HG02678 (cell line): ENCODE results near the gene BLTP3B.
A peak's percentile ranks its signal among the peaks of the same experiment; 100 is the strongest.
"Not testable (repeated sequence)": the region's sequence is repeated elsewhere in the genome, so short reads cannot be mapped to it uniquely, and the experiment has no call there.

Experiments
- ATAC-seq: cut with Tn5 transposase; IDR thresholded peaks from one replicate; pipeline ENCODE4 v1.9.1; 2021; ENCODE audit warnings: mild to moderate bottlenecking, moderate library complexity; ENCODE audit not compliant: unreplicated experiment

The BLTP3B gene

GRCh38 chr12:100142851-100143559 lies at the start of gene BLTP3B:
Gene BLTP3B, minus strand, starts transcription at chr12:100142874. Its CDS starts 239 bp downstream, at chr12:100142635.
- peak; percentile 74 for ATAC-seq

GRCh38 chr12:100189636-100190394 lies 47.1 kb upstream of the BLTP3B start:
- ATAC-seq, result no peak

DNA sequence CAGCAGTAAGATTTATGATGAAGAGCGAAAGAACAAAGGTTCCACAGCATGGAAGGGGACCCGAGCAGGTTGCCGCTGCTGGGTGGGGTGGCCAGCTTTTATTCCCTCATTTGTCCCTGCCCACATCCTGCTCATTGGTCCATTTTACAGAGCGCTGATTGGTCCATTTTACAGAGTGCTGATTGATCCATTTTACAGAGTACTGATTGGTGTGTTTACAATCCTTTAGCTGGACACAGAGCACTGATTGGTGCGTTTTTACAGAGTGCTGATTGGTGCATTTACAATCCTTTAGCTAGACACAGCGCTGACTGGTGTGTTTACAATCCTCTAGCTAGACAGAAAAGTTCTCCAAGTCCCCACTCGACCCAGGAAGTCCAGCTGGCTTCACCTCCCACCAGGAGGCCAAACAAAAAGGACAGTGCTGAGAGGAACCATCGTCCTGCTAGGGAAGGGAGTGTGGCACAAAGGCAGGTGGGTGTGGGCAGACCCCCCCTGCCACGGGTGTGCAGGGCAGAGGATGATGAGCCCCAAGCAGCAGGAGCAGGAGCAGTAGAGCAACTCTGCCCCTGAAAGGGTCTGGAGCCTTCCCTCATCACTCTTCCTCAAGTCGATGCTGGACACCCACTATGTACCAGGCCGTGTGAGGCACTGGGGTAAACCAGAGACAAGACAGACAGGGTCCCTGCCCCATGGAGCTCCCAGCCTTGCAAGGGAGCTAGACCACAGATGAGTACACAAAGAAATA lies 46.4 kb upstream of the BLTP3B start:
- ATAC-seq, result not testable (repeated sequence)

DNA sequence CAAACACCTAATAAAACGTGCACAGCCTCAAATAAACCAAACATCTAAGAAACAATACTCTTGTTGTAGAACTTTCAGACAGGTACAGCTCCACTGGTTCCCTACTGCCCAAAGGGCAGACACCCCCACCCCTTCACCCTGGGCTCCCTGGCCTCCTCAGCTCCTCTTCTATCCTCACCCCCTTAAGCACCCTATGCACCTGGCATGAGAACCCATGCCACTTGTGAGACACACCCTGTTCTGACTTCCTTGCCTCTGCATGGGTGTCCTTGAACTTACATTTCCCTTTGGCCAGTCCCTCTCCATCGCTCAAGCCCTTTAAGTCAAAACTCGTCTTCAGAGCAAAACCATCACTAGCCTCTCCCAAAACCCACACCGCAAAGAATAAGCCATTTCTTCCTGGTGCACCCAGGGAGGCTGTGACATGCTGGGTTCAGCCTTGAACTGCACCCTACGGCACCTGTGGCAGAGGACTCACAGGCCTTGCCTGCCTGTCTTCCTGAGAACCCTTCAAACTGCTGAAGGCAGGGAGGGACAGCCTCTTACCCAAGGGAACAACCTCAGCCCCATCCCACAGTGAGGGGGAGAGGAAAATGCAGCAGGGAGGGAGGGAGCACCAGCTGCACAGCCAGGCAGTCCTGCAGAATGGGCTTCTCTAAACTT lies 45.3 kb upstream of the BLTP3B start:
- ATAC-seq, result no peak

DNA sequence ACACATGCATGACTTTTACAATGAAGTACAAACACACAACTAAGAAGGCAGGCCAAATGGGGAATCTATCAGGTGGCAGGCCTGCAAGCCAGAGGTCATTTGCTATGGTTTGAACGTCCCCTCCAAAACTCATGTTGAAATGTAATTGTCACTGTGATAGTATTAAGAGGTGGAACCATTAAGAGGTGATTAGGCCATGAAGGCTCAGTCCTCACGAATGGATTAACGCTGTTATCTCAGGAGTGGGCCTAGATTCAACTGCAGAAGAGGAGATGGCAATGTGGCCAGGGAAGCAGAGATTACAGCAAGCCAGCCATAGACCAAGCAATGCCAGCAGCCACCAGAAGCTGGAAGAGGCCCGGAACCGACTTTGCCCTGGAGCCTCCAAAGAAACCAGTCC lies 44.4 kb upstream of the BLTP3B start:
- ATAC-seq, result no peak

DNA sequence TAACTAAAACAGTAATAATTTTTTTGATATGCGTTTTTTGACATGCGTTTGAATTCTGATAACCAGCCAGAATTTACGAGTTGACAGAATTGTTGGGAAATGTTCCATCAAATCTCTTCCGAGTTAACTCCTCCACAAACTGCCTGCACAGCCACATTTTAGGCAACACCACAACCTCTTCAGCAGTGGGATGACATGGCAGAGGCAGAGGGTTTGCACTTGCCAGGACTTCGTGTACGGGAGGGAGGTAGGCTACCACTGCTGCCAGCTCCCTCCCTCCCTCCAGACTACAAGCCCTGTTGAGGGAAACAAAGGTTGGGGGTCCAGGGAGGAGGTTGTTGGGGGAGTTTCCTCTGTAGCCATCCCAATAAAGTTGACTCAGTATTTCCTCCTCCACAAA lies 43.4 kb upstream of the BLTP3B start:
- no peak for ATAC-seq

GRCh38 chr12:100185361-100185894 lies 42.8 kb upstream of the BLTP3B start:
- ATAC-seq, result peak; percentile 83

DNA sequence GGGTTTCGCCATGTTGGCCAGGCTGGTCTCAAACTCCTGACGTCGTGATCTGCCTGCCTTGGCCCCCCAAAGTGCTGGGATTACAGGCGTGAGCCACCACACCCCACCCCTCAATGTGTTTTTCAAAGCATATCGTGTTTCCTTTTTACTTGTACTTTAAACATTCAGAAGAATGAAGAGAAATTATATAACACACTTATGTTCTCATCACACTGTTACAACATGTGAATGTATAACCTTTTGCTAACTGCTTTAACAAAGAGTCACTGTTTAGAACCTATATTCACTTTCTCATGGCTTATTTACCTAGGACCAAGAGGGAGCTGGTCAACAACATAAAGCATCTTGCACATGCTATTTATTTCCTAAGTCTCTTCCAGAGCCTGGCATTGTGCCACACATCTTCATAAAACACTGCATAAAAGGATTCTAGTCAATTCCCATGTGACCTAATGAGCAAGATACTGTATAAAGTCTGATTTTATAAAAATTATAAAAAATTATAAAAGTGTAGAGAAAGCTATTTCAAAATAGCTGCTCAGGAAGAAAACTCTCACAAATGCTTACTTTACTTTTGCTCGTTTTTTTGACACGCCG lies 42.0 kb upstream of the BLTP3B start:
- ATAC-seq, result no peak

DNA sequence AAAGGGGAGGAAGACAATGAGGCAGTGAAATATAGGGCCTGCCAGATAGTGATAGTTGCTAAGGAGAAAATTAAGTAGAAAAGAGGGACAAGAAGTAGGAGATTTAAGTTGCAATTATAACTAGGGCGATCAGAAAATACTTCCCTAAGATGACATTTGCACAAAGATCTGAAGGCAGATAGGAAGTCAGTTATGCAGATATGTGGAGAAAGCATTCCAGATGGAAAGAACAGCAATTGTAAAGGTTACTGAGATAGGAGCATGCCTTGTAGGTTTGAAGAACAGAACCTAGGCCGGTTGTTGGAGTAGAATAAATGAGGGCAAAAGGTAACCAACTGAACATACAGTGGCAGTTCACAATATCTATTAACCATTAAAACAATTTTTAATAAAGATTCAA lies 36.6 kb upstream of the BLTP3B start:
- ATAC-seq, result no peak

DNA sequence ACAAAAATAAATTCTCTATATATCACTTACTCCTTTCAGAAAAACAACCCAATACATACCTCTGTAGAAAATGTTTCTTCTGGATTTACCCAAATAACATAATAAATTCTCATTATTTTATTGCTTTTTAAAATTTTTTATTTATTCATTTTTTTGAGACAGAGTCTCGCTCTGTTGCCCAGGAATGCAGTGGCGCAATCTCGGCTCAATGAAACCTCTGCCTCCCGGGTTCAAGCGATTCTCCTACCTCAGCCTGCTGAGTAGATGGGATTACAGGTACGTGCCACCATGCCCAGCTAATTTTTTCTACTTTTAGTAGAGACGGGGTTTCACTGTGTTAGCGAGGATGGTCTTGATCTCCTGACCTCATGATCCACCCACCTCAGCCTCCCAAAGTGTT lies 33.8 kb upstream of the BLTP3B start:
- not testable (repeated sequence) for ATAC-seq

- ATAC-seq, result no peak
Measured at GRCh38 chr12:100174495-100174894, 31.8 kb upstream of the BLTP3B start.

GRCh38 chr12:100173111-100173510 lies 30.4 kb upstream of the BLTP3B start:
- ATAC-seq, result no peak

- no peak for ATAC-seq
Measured at GRCh38 chr12:100171248-100171647, 28.6 kb upstream of the BLTP3B start.

- ATAC-seq, result no peak
Measured at GRCh38 chr12:100170313-100170858, 27.7 kb upstream of the BLTP3B start.

- no peak for ATAC-seq
Measured at GRCh38 chr12:100169345-100169744, 26.7 kb upstream of the BLTP3B start.

- ATAC-seq, result no peak
Measured at GRCh38 chr12:100168562-100168961, 25.9 kb upstream of the BLTP3B start.

DNA sequence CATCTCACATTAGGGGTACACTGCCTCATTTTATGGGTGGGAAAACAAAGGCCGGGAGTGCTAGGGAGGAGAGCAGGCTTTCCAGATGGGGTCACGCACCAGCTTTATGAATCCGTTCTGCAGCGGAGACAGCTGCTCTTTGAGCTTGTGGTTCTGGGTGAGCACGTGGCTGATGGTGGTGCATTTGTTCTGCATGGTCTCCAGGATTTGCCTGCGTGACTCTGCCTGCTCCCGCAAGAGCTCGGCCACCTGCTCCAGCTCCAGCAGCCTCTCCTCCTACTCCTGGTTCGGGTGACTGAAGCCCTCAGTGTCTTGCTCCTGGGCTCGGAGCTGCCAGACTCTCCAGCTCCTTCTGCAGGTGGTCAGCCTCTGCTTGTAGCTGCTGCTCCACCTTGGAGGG lies 23.6 kb upstream of the BLTP3B start:
- ATAC-seq, result no peak

GRCh38 chr12:100165356-100165755 lies 22.7 kb upstream of the BLTP3B start:
- no peak for ATAC-seq

DNA sequence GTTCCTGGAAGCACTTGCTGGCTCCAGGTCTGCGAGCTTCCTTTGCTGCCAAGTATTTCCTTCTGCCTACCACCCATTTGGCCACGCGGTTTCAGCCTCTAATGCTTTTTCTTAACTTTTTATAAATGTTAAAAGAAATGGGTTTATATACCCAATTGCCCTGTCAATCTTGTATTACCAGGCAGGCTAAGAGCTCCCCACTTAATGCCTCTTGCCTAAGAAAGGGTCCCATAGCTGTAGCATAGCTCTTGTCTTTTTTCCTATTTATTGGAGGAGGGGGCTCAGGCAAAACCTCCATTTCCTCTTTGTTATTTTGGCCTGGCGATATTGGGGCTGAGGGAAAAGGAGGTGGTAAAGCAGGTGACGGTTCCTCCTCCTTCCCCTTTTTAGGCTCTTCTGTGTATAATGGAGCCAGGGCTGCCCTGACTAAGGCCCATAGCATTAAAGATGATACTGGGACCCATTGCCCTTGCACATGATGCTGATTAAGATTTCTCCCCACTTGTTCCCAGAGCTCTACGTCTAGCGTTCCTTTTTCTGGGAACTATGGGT lies 21.6 kb upstream of the BLTP3B start:
- ATAC-seq, result peak; percentile 7
